Measurements from ENCODE around the gene HMHB1. TPM values are rescaled to one million over a fixed set of nuclear protein-coding genes. Genes with fewer than 3 reads are reported as not detected.

The HMHB1 gene
- total RNA-seq, 2 experiments from 2014 or later: not detected

DNA sequence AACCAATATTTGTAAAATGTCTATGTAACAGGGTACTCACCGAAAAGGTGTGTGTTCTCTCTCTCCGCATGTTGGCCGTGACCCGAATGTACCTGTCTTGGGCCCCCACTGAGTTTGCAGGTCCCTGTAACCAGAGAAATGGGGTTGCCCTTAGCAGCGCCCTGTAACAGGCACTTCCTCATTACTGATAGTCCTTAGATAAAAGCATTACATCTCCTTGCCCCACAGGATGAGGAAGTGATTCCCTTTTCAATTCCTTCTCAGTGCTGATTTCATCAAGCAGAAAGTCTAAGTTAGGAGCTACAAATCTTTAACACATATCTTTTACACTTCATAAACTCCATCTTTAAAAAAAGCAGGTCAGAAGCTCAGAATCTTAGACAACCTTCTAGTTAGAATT lies 15.2 kb upstream of the HMHB1 start:
- no peaks in the 10 kb centered on the region for H3K36me3 ChIP-seq (ENCODE audit: insufficient read depth, low read length)
- TF ChIP-seq, protein P1, sequence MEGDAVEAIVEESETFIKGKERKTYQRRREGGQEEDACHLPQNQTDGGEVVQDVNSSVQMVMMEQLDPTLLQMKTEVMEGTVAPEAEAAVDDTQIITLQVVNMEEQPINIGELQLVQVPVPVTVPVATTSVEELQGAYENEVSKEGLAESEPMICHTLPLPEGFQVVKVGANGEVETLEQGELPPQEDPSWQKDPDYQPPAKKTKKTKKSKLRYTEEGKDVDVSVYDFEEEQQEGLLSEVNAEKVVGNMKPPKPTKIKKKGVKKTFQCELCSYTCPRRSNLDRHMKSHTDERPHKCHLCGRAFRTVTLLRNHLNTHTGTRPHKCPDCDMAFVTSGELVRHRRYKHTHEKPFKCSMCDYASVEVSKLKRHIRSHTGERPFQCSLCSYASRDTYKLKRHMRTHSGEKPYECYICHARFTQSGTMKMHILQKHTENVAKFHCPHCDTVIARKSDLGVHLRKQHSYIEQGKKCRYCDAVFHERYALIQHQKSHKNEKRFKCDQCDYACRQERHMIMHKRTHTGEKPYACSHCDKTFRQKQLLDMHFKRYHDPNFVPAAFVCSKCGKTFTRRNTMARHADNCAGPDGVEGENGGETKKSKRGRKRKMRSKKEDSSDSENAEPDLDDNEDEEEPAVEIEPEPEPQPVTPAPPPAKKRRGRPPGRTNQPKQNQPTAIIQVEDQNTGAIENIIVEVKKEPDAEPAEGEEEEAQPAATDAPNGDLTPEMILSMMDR (conservative IDR thresholded peaks at IDR 0.05; ENCODE audit: low read length): no peak
- TF ChIP-seq EZH2phosphoT487 (IDR thresholded peaks at IDR 0.05; ENCODE audit: borderline replicate concordance, low read depth, low read length): no peak
- intact Hi-C loops (cut with micrococcal nuclease; ENCODE audit: unreplicated experiment): no loop called here
- H3K4me3 ChIP-seq (ENCODE audit: low read depth, low read length, poor library complexity, severe bottlenecking): no peak overlapping the region
- no peaks in the 10 kb centered on the region for H3K9me3 ChIP-seq (ENCODE audit: low read length)
- ChIA-PET POLR2A (no interaction called here), CTCF (ENCODE audit: unreplicated experiment) (no interaction called here)
- H2AFZ ChIP-seq (ENCODE audit: low read length): peak overlapping the region; percentile 39; the same call in 1 of the 2 replicates
- H3K4me2 ChIP-seq (ENCODE audit: low read length): no peak overlapping the region
- no peaks in the 10 kb centered on the region for H3K9me2 ChIP-seq (ENCODE audit: insufficient read depth, low read length)
- BruUV-seq (replicated peaks): no TSS peak
- H4K20me1 ChIP-seq (ENCODE audit: insufficient read depth, low read length): no peaks in the 10 kb centered on the region
- H3K27ac ChIP-seq (ENCODE audit: low read depth, low read length, poor library complexity, severe bottlenecking): no peak overlapping the region
- peak; percentile 20 for DNase-seq (ENCODE audit: low spot score)
- H3K79me2 ChIP-seq (ENCODE audit: insufficient read depth, low read depth, low read length): no peaks in the 10 kb centered on the region
- peaks cover 5% of the 10 kb centered on the region for H3K4me1 ChIP-seq (ENCODE audit: insufficient read depth, low read length, poor library complexity, severe bottlenecking)

DNA sequence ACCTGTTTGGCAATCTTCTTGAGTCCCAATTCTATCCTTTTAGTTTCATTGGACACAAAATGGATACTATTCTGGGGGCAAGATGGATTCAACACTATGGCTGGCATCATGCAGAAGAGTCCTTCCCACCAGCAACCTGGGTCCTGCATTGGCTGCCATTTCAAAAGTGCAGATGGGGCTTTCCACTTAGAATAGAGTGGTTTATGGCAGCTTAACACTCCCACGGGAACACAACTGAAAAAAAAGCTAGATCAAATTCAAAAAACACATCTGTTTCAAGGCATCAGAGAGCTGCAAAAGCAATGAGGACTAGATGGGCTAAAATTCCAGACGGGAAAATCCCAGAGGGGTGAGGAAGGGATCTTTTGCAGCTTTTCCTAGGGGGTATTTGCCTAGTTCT lies 11.2 kb upstream of the HMHB1 start:
- H3K9me3 ChIP-seq (ENCODE audit: low read length): no peaks in the 10 kb centered on the region
- H3K4me3 ChIP-seq (ENCODE audit: low read depth, low read length, poor library complexity, severe bottlenecking): no peak overlapping the region
- BruUV-seq (replicated peaks): no TSS peak
- no peak for TF ChIP-seq EZH2phosphoT487 (IDR thresholded peaks at IDR 0.05; ENCODE audit: borderline replicate concordance, low read depth, low read length)
- TF ChIP-seq, protein P1 (conservative IDR thresholded peaks at IDR 0.05; ENCODE audit: low read length): no peak
- H3K4me2 ChIP-seq (ENCODE audit: low read length): no peak overlapping the region
- H2AFZ ChIP-seq (ENCODE audit: low read length): no peak overlapping the region
- POLR2A ChIA-PET: interaction anchor here (0.5 to 0.7 kb wide), 2 partner anchors 219 to 321 kb away, joined by 5 to 9 read pairs; no protein-coding TSS in a partner anchor
- intact Hi-C loops (cut with micrococcal nuclease; ENCODE audit: unreplicated experiment): no loop called here
- no peaks in the 10 kb centered on the region for H3K36me3 ChIP-seq (ENCODE audit: insufficient read depth, low read length)
- no peaks in the 10 kb centered on the region for H4K20me1 ChIP-seq (ENCODE audit: insufficient read depth, low read length)
- H3K9me2 ChIP-seq (ENCODE audit: insufficient read depth, low read length): no peaks in the 10 kb centered on the region
- CTCF ChIA-PET (ENCODE audit: unreplicated experiment): no interaction called here
- peaks cover 5% of the 10 kb centered on the region for H3K4me1 ChIP-seq (ENCODE audit: insufficient read depth, low read length, poor library complexity, severe bottlenecking)
- H3K27ac ChIP-seq (ENCODE audit: low read depth, low read length, poor library complexity, severe bottlenecking): no peak overlapping the region
- DNase-seq (ENCODE audit: low spot score): no peak
- no peaks in the 10 kb centered on the region for H3K79me2 ChIP-seq (ENCODE audit: insufficient read depth, low read depth, low read length)

DNA sequence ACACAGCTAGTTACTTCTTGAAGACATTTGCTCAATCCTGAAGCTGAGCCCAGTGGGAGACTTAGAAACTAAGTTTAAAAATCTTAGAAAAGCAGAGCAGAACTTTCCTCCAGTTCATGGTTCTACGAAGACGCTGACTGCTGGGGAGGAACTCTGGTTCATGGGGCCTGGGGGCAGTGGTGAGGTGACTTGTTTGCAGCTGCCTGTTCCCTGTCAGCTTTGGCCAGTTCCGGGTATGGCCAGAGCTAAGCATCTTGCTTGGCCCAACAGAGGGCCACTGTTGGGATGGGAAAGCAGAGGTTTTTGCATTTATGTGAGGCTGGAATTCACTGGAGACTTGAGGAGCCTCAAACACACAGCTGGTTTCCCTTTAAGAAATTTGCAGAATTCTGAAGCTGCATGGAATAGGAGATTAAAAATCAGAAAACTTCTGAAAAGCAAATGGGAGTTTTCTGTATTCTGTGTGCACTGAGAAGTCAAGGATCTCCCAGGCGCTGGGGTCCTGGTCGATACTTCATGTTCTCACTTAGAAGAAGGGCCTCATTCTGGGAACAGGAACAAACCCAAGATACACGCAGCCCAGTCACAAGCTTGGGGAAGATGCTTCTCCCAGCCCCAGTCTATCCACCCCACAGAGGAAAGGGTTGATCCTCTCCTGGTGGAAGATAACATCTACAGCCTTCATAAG lies 10.6 kb upstream of the HMHB1 start:
- Histone ChIP-seq H2AFZ (ENCODE audit: low read length) (no peak overlapping the region), H3K79me2 (ENCODE audit: insufficient read depth, low read depth, low read length) (no peaks in the 10 kb centered on the region), H3K9me2 (ENCODE audit: insufficient read depth, low read length) (no peaks in the 10 kb centered on the region), H3K9me3 (ENCODE audit: low read length) (no peaks in the 10 kb centered on the region), H3K4me2 (ENCODE audit: low read length) (no peak overlapping the region), H3K36me3 (ENCODE audit: insufficient read depth, low read length) (no peaks in the 10 kb centered on the region), H4K20me1 (ENCODE audit: insufficient read depth, low read length) (no peaks in the 10 kb centered on the region), H3K27ac (ENCODE audit: low read depth, low read length, poor library complexity, severe bottlenecking) (no peak overlapping the region), H3K4me3 (ENCODE audit: low read depth, low read length, poor library complexity, severe bottlenecking) (no peak overlapping the region), H3K4me1 (ENCODE audit: insufficient read depth, low read length, poor library complexity, severe bottlenecking) (peaks cover 7% of the 10 kb centered on the region)
- no TSS peak for BruUV-seq (replicated peaks)
- intact Hi-C loops (cut with micrococcal nuclease; ENCODE audit: unreplicated experiment): no loop called here
- ChIA-PET CTCF (ENCODE audit: unreplicated experiment) (no interaction called here), POLR2A (interaction anchor here (1.0 kb wide), 2 partner anchors 60 to 403 kb away, joined by 3 to 6 read pairs; no protein-coding TSS in a partner anchor)
- TF ChIP-seq EZH2phosphoT487 (IDR thresholded peaks at IDR 0.05; ENCODE audit: borderline replicate concordance, low read depth, low read length): no peak
- TF ChIP-seq, protein P1 (conservative IDR thresholded peaks at IDR 0.05; ENCODE audit: low read length): no peak
- no peak for DNase-seq (ENCODE audit: low spot score)

All from OCI-LY7 (cell line).